Fibroblast of lung (primary cell): ENCODE measurements around the gene P2RY11.

Experiments used
- CTCF ChIP-seq, 2 donors: IDR thresholded peaks in 1 of 2; conservative IDR thresholded peaks in 1 of 2; 1 replicate in 1 of 2; 2 replicates in 1 of 2; pipeline ENCODE4 v1.5.1; 2011 to 2012; ENCODE audit warnings: low read length in 2 of 2, control low read depth in 1 of 2, inconsistent platforms in 1 of 2, low read depth in 1 of 2, mild to moderate bottlenecking in 1 of 2
- EZH2 ChIP-seq: IDR thresholded peaks from 2 replicates; pipeline ENCODE4 v1.5.1; 2012; ENCODE audit warnings: low read length, control low read depth, mild to moderate bottlenecking; ENCODE audit errors: missing control alignments

- TF ChIP-seq CTCF (conservative IDR thresholded peaks at IDR 0.05 in 1 of 2, IDR thresholded peaks at IDR 0.05 in 1 of 2; ENCODE audit: low read depth in 1 of 2, low read length in 2 of 2) (no peak), EZH2 (no peak)
Measured at GRCh38 chr19:10151521-10151920, 40.0 kb downstream of the P2RY11 start.
